Endothelial cell of umbilical vein (primary cell): ENCODE measurements around the gene MLLT6. TPM values are rescaled to one million over a fixed set of nuclear protein-coding genes. Genes with fewer than 3 reads are reported as not detected.
A peak's percentile ranks its signal among the peaks of the same experiment; 100 is the strongest.

Experiments used
- BruUV-seq: library from RNA; stranded (reverse); fragments of 400-500 nt; replicated peaks from 2 replicates; lab custom pipeline; 2021; lab: Mats Ljungman, UMichigan
- CTCF ChIA-PET: fragments of 300-600, 350-600 bp; sonication (Branson Sonifier 250); formaldehyde crosslinking; loops from one replicate; lab custom pipeline; 2021; ENCODE audit warnings: antibody characterized with exemption, inconsistent platforms; lab: Charles Lee
- POLR2A ChIA-PET: fragments of 300-600, 350-600 bp; sonication (Branson Sonifier 250); formaldehyde crosslinking; loops from one replicate; lab custom pipeline; 2021; ENCODE audit warnings: antibody characterized with exemption, inconsistent platforms; lab: Charles Lee
- DNase-seq: peaks from one replicate; pipeline ENCODE4 v3.0.0-alpha.2; 2011; ENCODE audit warnings: low read depth, low spot score
- FAIRE-seq: peaks from 2 replicates; lab custom pipeline; 2011; peaks lifted over from hg19 to GRCh38; lab: Jason Lieb, UNC
- H2AFZ ChIP-seq: 2 replicates; pipeline ENCODE4 v1.6.0; 2012; ENCODE audit warnings: low read depth, low read length, control low read depth, inconsistent platforms
- H3K27ac ChIP-seq: 2 replicates; pipeline ENCODE4 v1.5.1; 2011; ENCODE audit warnings: low read depth, mild to moderate bottlenecking, control low read depth, low read length, moderate library complexity; ENCODE audit not compliant: insufficient read depth
- H3K27me3 ChIP-seq, 2 experiments: 2 replicates each; pipeline versions ENCODE4 v1.6.0 to v1.6.1; 2011; ENCODE audit warnings: low read length in 2 of 2, mixed read lengths in 1 of 2; ENCODE audit not compliant: control insufficient read depth in 2 of 2, insufficient read depth in 2 of 2
- H3K36me3 ChIP-seq, 2 experiments: 2 replicates in 1 of 2; 3 replicates in 1 of 2; pipeline ENCODE4 v1.5.1; 2011; ENCODE audit warnings: low read length in 2 of 2, mild to moderate bottlenecking in 1 of 2, moderate library complexity in 1 of 2; ENCODE audit not compliant: control insufficient read depth in 2 of 2, insufficient read depth in 2 of 2; ENCODE audit errors: extremely low read depth in 1 of 2
- H3K4me1 ChIP-seq: 3 replicates; pipeline ENCODE4 v1.5.1; 2011; ENCODE audit warnings: mild to moderate bottlenecking, low read length; ENCODE audit not compliant: control insufficient read depth, insufficient read depth; ENCODE audit errors: extremely low read depth
- H3K4me2 ChIP-seq: 2 replicates; pipeline ENCODE4 v1.6.1; 2011; ENCODE audit warnings: low read length, control low read depth, mixed read lengths; ENCODE audit not compliant: insufficient read depth
- H3K4me3 ChIP-seq, 3 experiments: fragments of 200-600 bp in 1 of 3; sonication (generic), shearing (Covaris generic) in 1 of 3; replicated peaks in 1 of 3; 2 replicates each; pipeline ENCODE4 v1.5.1; 2011 to 2016; ENCODE audit warnings: control low read depth in 3 of 3, low read length in 3 of 3, mild to moderate bottlenecking in 2 of 3, inconsistent platforms in 1 of 3, low read depth in 1 of 3, moderate library complexity in 1 of 3; ENCODE audit not compliant: insufficient read depth in 1 of 3
- H3K79me2 ChIP-seq: 2 replicates; pipeline ENCODE4 v1.6.0; 2012; ENCODE audit warnings: low read length, inconsistent platforms; ENCODE audit not compliant: control insufficient read depth, insufficient read depth
- H3K9ac ChIP-seq: replicated peaks from 2 replicates; pipeline ENCODE3; 2011; ENCODE audit warnings: low read length, control low read depth; ENCODE audit not compliant: insufficient read depth; ENCODE audit errors: extremely low read depth
- H3K9me1 ChIP-seq: replicated peaks from 3 replicates; pipeline ENCODE4 v1.6.0; 2011; ENCODE audit warnings: mild to moderate bottlenecking, low read length; ENCODE audit not compliant: control insufficient read depth, insufficient read depth; ENCODE audit errors: extremely low read depth
- H3K9me3 ChIP-seq: replicated peaks from 2 replicates; pipeline ENCODE4 v1.5.1; 2012; ENCODE audit warnings: low read length, inconsistent platforms; ENCODE audit not compliant: control insufficient read depth, insufficient read depth
- H4K20me1 ChIP-seq: replicated peaks from 2 replicates; pipeline ENCODE3; 2011; ENCODE audit warnings: mild to moderate bottlenecking, low read length; ENCODE audit not compliant: control insufficient read depth, insufficient read depth; ENCODE audit errors: extremely low read depth
- EZH2 ChIP-seq: IDR thresholded peaks from 2 replicates; pipeline ENCODE4 v1.6.1; 2012; ENCODE audit warnings: borderline replicate concordance, low read depth, mild to moderate bottlenecking, moderate library complexity, low read length, inconsistent platforms; ENCODE audit not compliant: severe bottlenecking
- FOS ChIP-seq: IDR thresholded peaks from 2 replicates; pipeline ENCODE4 v1.6.1; 2011; ENCODE audit warnings: mild to moderate bottlenecking, low read length, moderate library complexity, borderline replicate concordance; ENCODE audit not compliant: insufficient read depth
- GATA2 ChIP-seq: IDR thresholded peaks from 2 replicates; pipeline ENCODE4 v1.7.0; 2011; ENCODE audit warnings: low read depth, mild to moderate bottlenecking, moderate library complexity, mixed read lengths, low read length; ENCODE audit not compliant: insufficient read length, insufficient read depth
- JUN ChIP-seq: IDR thresholded peaks from 2 replicates; pipeline ENCODE4 v1.6.1; 2011; ENCODE audit warnings: borderline replicate concordance, low read depth; ENCODE audit not compliant: insufficient read length, insufficient read depth
- MAX ChIP-seq: IDR thresholded peaks from 2 replicates; pipeline ENCODE4 v1.6.1; 2011; ENCODE audit not compliant: insufficient read depth, insufficient read length
- MYC ChIP-seq: IDR thresholded peaks from one replicate; pipeline ENCODE4 v1.6.1; 2011; ENCODE audit warnings: mild to moderate bottlenecking, low read depth, low read length
- POLR2A ChIP-seq: IDR thresholded peaks from 2 replicates; pipeline ENCODE4 v1.6.1; 2012; ENCODE audit warnings: low read depth, mild to moderate bottlenecking, control low read depth, low read length
- POLR2AphosphoS5 ChIP-seq: IDR thresholded peaks from 2 replicates; pipeline ENCODE4 v1.6.1; 2012; ENCODE audit warnings: low read depth, mild to moderate bottlenecking, control low read depth, low read length, moderate library complexity; ENCODE audit not compliant: insufficient read depth
- dilution Hi-C: fragments of 300-500 bp; cut with MboI; formaldehyde crosslinking; loops from one replicate; pipeline ENCODE4 v1.15.0; 2019; ENCODE audit warnings: low sequenced_read_pairs; ENCODE audit not compliant: extremely low pct_ligation_motif_present
- intact Hi-C: fragments of 100-400 bp; cut with micrococcal nuclease; formaldehyde crosslinking; loops from one replicate; pipeline ENCODE4 v1.10.0; 2022
- polyA plus RNA-seq, 4 experiments: library from polyadenylated mRNA; depleted of rRNA in 3 of 4; stranded (reverse) in 3 of 4; unstranded in 1 of 4; fragments of >200 nt; gene quantifications; 2 replicates each; pipeline versions ENCODE4 v1.2.1 to v1.2.3, GENCODE V29; 2011 to 2012; ENCODE audit warnings: missing spikeins in 1 of 4
- total RNA-seq: library from RNA; stranded (reverse); gene quantifications from 2 replicates; pipeline ENCODE4 v1.2.3, GENCODE V29; 2021
- TF ChIP-seq, protein P1 (sequence below), 2 donors: IDR thresholded peaks; 1 replicate in 1 of 2; 2 replicates in 1 of 2; pipeline ENCODE4 v1.5.1; 2011; ENCODE audit warnings: low read length in 2 of 2, mild to moderate bottlenecking in 2 of 2, moderate library complexity in 2 of 2, control low read depth in 1 of 2, inconsistent platforms in 1 of 2, low read depth in 1 of 2; ENCODE audit not compliant: insufficient read depth in 1 of 2; ENCODE audit errors: extremely low read depth in 1 of 2

The MLLT6 gene
- total and polyA plus RNA-seq, 2 donors (not counting 3 experiments of a cell fraction or from before 2014, with no cell fraction given) = 32.1 to 85.4 TPM

GRCh38 chr17:38671939-38672720 lies 32.9 kb upstream of the MLLT6 start:
- H3K4me2 ChIP-seq = no peak overlapping the region
- dilution Hi-C loops (no loop called here), intact Hi-C loops (no loop called here)
- no peaks in the 10 kb centered on the region for H3K79me2 ChIP-seq
- DNase-seq (no peak), FAIRE-seq (no peak)
- no peak overlapping the region for H3K27ac ChIP-seq
- TSS peak; percentile 5 for BruUV-seq
- no peaks in the 10 kb centered on the region for H3K36me3 ChIP-seq
- peaks cover 47 to 59% of the 10 kb centered on the region in 2 experiments for H3K27me3 ChIP-seq
- CTCF ChIA-PET = interaction anchor here (0.8 to 2.0 kb wide), 6 partner anchors 9 to 323 kb away, joined by 3 to 12 read pairs (median 5); no protein-coding TSS in a partner anchor
- H3K4me1 ChIP-seq = peaks cover 11% of the 10 kb centered on the region
- no peaks in the 10 kb centered on the region for H3K9me3 ChIP-seq
- H4K20me1 ChIP-seq = no peaks in the 10 kb centered on the region
- H3K9me1 ChIP-seq = no peaks in the 10 kb centered on the region
- no peak overlapping the region for H2AFZ ChIP-seq
- H3K4me3 ChIP-seq = no peak overlapping the region
- TF ChIP-seq, protein P1, sequence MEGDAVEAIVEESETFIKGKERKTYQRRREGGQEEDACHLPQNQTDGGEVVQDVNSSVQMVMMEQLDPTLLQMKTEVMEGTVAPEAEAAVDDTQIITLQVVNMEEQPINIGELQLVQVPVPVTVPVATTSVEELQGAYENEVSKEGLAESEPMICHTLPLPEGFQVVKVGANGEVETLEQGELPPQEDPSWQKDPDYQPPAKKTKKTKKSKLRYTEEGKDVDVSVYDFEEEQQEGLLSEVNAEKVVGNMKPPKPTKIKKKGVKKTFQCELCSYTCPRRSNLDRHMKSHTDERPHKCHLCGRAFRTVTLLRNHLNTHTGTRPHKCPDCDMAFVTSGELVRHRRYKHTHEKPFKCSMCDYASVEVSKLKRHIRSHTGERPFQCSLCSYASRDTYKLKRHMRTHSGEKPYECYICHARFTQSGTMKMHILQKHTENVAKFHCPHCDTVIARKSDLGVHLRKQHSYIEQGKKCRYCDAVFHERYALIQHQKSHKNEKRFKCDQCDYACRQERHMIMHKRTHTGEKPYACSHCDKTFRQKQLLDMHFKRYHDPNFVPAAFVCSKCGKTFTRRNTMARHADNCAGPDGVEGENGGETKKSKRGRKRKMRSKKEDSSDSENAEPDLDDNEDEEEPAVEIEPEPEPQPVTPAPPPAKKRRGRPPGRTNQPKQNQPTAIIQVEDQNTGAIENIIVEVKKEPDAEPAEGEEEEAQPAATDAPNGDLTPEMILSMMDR (IDR thresholded peaks at IDR 0.05; ENCODE audit: extremely low read depth in 1 of 2, insufficient read depth in 1 of 2, low read depth in 1 of 2, low read length in 2 of 2) = no peak
- TF ChIP-seq POLR2A (no peak), FOS (no peak), JUN (no peak), MAX (no peak), POLR2AphosphoS5 (no peak), MYC (no peak), EZH2 (no peak), GATA2 (no peak)
- POLR2A ChIA-PET = no interaction called here
- H3K9ac ChIP-seq = no peak overlapping the region
